ENCODE data around the gene SDCBP2. TPM values are rescaled to one million over a fixed set of nuclear protein-coding genes. Genes with fewer than 3 reads are reported as not detected.
A peak's percentile ranks its signal among the peaks of the same experiment; 100 is the strongest.

Gene SDCBP2
- total RNA-seq, 2 experiments from 2014 or later = 1.2 to 1.3 TPM

DNA sequence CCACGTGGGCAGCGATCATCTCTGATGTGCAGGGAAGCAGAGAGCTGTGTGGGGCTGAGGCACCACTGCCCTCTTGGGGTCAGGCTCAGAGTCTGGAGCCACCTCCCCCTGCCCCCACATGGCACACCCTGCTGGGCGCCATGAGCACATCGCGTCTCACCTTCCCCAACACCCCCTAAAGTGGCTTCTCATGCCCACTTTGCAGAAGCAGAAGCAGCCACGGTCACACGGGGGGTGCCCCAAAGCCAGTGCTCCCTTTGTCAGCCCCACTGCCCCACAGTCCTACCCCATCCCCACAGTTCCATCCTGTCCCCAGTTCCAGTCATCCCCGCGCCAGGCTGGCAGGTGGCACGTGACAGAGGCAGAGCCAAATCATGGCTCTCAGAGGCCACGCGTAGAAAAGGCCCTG, 19.5 kb downstream of the SDCBP2 start:
- ChIA-PET POLR2A (no interaction called here), CTCF (no interaction called here)
- Histone ChIP-seq H3K9me3 (ENCODE audit: control insufficient read depth in 1 of 2, insufficient read depth in 1 of 2, low read length in 2 of 2) (peaks cover 0 to 6% of the 10 kb centered on the region in 2 experiments), H3K4me3 (ENCODE audit: low read length) (no peak overlapping the region), H3K27me3 (ENCODE audit: control insufficient read depth in 1 of 2, insufficient read depth in 2 of 2, low read length in 2 of 2) (no peaks in the 10 kb centered on the region), H3K4me1 (ENCODE audit: insufficient read depth, low read length) (peaks cover 7% of the 10 kb centered on the region), H3K27ac (ENCODE audit: low read depth in 1 of 2, low read length in 2 of 2) (no peak overlapping the region), H3K36me3 (ENCODE audit: insufficient read depth, low read length) (peaks cover 9% of the 10 kb centered on the region)
- Mint-ChIP-seq H3K4me1 (ENCODE audit: low read depth) (no peaks in the 10 kb centered on the region), H3K9me3 (no peaks in the 10 kb centered on the region), H3K36me3 (ENCODE audit: low read depth) (peaks cover 19% of the 10 kb centered on the region), H3K4me3 (no peak overlapping the region), H3K27me3 (no peaks in the 10 kb centered on the region), H3K27ac (no peak overlapping the region)
- DNase-seq = peak in 1 of 14 experiments; percentile 34
- TF ChIP-seq, protein P1, sequence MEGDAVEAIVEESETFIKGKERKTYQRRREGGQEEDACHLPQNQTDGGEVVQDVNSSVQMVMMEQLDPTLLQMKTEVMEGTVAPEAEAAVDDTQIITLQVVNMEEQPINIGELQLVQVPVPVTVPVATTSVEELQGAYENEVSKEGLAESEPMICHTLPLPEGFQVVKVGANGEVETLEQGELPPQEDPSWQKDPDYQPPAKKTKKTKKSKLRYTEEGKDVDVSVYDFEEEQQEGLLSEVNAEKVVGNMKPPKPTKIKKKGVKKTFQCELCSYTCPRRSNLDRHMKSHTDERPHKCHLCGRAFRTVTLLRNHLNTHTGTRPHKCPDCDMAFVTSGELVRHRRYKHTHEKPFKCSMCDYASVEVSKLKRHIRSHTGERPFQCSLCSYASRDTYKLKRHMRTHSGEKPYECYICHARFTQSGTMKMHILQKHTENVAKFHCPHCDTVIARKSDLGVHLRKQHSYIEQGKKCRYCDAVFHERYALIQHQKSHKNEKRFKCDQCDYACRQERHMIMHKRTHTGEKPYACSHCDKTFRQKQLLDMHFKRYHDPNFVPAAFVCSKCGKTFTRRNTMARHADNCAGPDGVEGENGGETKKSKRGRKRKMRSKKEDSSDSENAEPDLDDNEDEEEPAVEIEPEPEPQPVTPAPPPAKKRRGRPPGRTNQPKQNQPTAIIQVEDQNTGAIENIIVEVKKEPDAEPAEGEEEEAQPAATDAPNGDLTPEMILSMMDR (IDR thresholded peaks at IDR 0.05) = peak; percentile 16
- intact Hi-C loops (cut with DNase I, micrococcal nuclease) = no loop called here
- no peak for ATAC-seq (ENCODE audit: poor library complexity)

DNA sequence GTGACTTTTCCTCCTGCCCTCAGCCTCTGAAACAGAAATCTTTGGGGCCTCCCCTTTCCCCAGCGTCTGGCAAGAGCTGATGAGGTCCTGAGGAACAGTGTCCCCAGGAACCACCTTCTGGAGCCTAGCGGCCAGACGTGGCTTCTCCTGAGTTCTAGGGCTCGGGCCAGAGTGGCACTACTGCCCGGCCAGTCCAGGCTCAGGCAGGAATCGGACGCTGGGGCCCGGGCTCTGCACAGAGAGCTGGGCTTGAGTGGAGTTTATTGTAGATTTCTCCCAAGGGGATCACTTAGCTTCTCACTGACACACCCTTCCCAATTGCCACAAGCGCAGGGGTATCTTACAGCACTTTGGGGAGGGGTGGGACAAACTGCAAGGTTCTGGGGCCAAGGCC, 20.2 kb downstream of the SDCBP2 start:
- no peaks in the 10 kb centered on the region for H3K27me3 Mint-ChIP-seq
- no peaks in the 10 kb centered on the region for H3K27me3 ChIP-seq (ENCODE audit: control insufficient read depth in 1 of 2, insufficient read depth in 2 of 2, low read length in 2 of 2)
- TF ChIP-seq, protein P1 (IDR thresholded peaks at IDR 0.05) = no peak
- ChIA-PET CTCF (no interaction called here), POLR2A (no interaction called here)
- ATAC-seq (ENCODE audit: poor library complexity) = no peak
- H3K36me3 Mint-ChIP-seq (ENCODE audit: low read depth) = peaks cover 26% of the 10 kb centered on the region
- H3K27ac Mint-ChIP-seq = no peak overlapping the region
- peaks cover 12% of the 10 kb centered on the region for H3K36me3 ChIP-seq (ENCODE audit: insufficient read depth, low read length)
- H3K4me1 ChIP-seq (ENCODE audit: insufficient read depth, low read length) = peaks cover 7% of the 10 kb centered on the region
- intact Hi-C loops (cut with DNase I, micrococcal nuclease) = no loop called here
- peaks cover 5% of the 10 kb centered on the region for H3K4me1 Mint-ChIP-seq (ENCODE audit: low read depth)
- H3K27ac ChIP-seq (ENCODE audit: low read depth in 1 of 2, low read length in 2 of 2) = no peak overlapping the region
- no peaks in the 10 kb centered on the region for H3K9me3 Mint-ChIP-seq
- H3K4me3 ChIP-seq (ENCODE audit: low read length) = no peak overlapping the region
- DNase-seq = no peak
- peaks cover 0 to 6% of the 10 kb centered on the region in 2 experiments for H3K9me3 ChIP-seq (ENCODE audit: control insufficient read depth in 1 of 2, insufficient read depth in 1 of 2, low read length in 2 of 2)
- no peak overlapping the region for H3K4me3 Mint-ChIP-seq

- no peaks in the 10 kb centered on the region for H3K9me3 Mint-ChIP-seq
- intact Hi-C loops (cut with DNase I, micrococcal nuclease) = no loop called here
- H3K27me3 Mint-ChIP-seq = no peaks in the 10 kb centered on the region
- H3K4me3 ChIP-seq (ENCODE audit: low read length) = no peak overlapping the region
- H3K36me3 ChIP-seq (ENCODE audit: insufficient read depth, low read length) = peaks cover 12% of the 10 kb centered on the region
- ChIA-PET CTCF (no interaction called here), POLR2A (no interaction called here)
- H3K27ac Mint-ChIP-seq = no peak overlapping the region
- peaks cover 0 to 4% of the 10 kb centered on the region in 2 experiments for H3K9me3 ChIP-seq (ENCODE audit: control insufficient read depth in 1 of 2, insufficient read depth in 1 of 2, low read length in 2 of 2)
- ATAC-seq (ENCODE audit: poor library complexity) = no peak
- H3K4me1 Mint-ChIP-seq (ENCODE audit: low read depth) = peaks cover 5% of the 10 kb centered on the region
- H3K4me3 Mint-ChIP-seq = no peak overlapping the region
- H3K27ac ChIP-seq (ENCODE audit: low read depth in 1 of 2, low read length in 2 of 2) = no peak overlapping the region
- H3K36me3 Mint-ChIP-seq (ENCODE audit: low read depth) = peaks cover 29% of the 10 kb centered on the region
- H3K4me1 ChIP-seq (ENCODE audit: insufficient read depth, low read length) = peaks cover 2% of the 10 kb centered on the region
- no peaks in the 10 kb centered on the region for H3K27me3 ChIP-seq (ENCODE audit: control insufficient read depth in 1 of 2, insufficient read depth in 2 of 2, low read length in 2 of 2)
- DNase-seq = no peak
- TF ChIP-seq, protein P1 (IDR thresholded peaks at IDR 0.05) = no peak
Measured at GRCh38 chr20:1308067-1308701, 20.8 kb downstream of the SDCBP2 start.
